ENCODE measurements around the gene ITPR2.

GRCh38 chr12:26372866-26373265, 460.1 kb downstream of the ITPR2 start:
- TF ChIP-seq CTCF (conservative IDR thresholded peaks at IDR 0.05; ENCODE audit: low read depth, low read length) (no peak), EZH2 (IDR thresholded peaks at IDR 0.05; ENCODE audit: low read length, unreplicated experiment) (no peak), EZH2phosphoT487 (IDR thresholded peaks at IDR 0.05; ENCODE audit: borderline replicate concordance, low read length) (no peak)

Data from PC-3 (cell line).